Stimulated activated CD4-positive, alpha-beta T cell treated with anti-CD3 and anti-CD28 coated beads, Interleukin-4, amount 100 ng/mL, for 48 hours (primary cell): ENCODE data around the gene STIL.
A peak's percentile ranks its signal among the peaks of the same experiment; 100 is the strongest.
"Not testable (repeated sequence)": the region's sequence is repeated elsewhere in the genome, so short reads cannot be mapped to it uniquely, and the experiment has no call there.

Experiments
- DNase-seq, 2 donors: peaks; one replicate each; pipeline ENCODE4 v3.0.0-alpha.2; 2020; ENCODE audit warnings: low read depth in 2 of 2

The STIL gene

GRCh38 chr1:47319968-47320367 is 6.0 kb upstream of the STIL start:
- DNase-seq = not testable (repeated sequence)

GRCh38 chr1:47317841-47318240 is 3.9 kb upstream of the STIL start:
- no peak for DNase-seq

GRCh38 chr1:47309427-47309826 is 4.5 kb downstream of the STIL start:
- DNase-seq = no peak

GRCh38 chr1:47302472-47302871 is 11.5 kb downstream of the STIL start:
- no peak for DNase-seq

GRCh38 chr1:47298025-47298699 is 15.8 kb downstream of the STIL start:
- DNase-seq = no peak

GRCh38 chr1:47295579-47295978 is 18.4 kb downstream of the STIL start:
- DNase-seq = no peak

GRCh38 chr1:47294863-47295262 is 19.1 kb downstream of the STIL start:
- not testable (repeated sequence) for DNase-seq

GRCh38 chr1:47288116-47288515 is 25.8 kb downstream of the STIL start:
- DNase-seq = not testable (repeated sequence)

GRCh38 chr1:47280142-47280541 is 33.8 kb downstream of the STIL start:
- DNase-seq = no peak

GRCh38 chr1:47276850-47277249 is 37.1 kb downstream of the STIL start:
- no peak for DNase-seq

GRCh38 chr1:47275811-47276210 is 38.1 kb downstream of the STIL start:
- DNase-seq = not testable (repeated sequence)

- not testable (repeated sequence) for DNase-seq
Observed at GRCh38 chr1:47265529-47265928, 48.4 kb downstream of the STIL start.

- DNase-seq = peak; percentile 8 to 20
Observed at GRCh38 chr1:47262787-47263413, 51.0 kb downstream of the STIL start.

- no peak for DNase-seq
Observed at GRCh38 chr1:47257224-47257623, 56.7 kb downstream of the STIL start.

- no peak for DNase-seq
Observed at GRCh38 chr1:47252795-47253194, 61.2 kb downstream of the STIL start.

GRCh38 chr1:47252369-47252768 is 61.6 kb downstream of the STIL start:
- DNase-seq = no peak

- no peak for DNase-seq
Observed at GRCh38 chr1:47249755-47250154, 64.2 kb downstream of the STIL start.

GRCh38 chr1:47244339-47244862 is 69.5 kb downstream of the STIL start:
- no peak for DNase-seq

- DNase-seq = no peak
Observed at GRCh38 chr1:47243910-47244309, 70.0 kb downstream of the STIL start.

GRCh38 chr1:47241114-47242113 is 72.5 kb downstream of the STIL start:
- DNase-seq = no peak

GRCh38 chr1:47238935-47239592 is 74.9 kb downstream of the STIL start:
- no peak for DNase-seq

- DNase-seq = no peak
Observed at GRCh38 chr1:47235806-47236205, 78.1 kb downstream of the STIL start.
